NCI-H526 (cell line): ENCODE data around the gene CFC1B.
"Not testable (repeated sequence)": the region's sequence is repeated elsewhere in the genome, so short reads cannot be mapped to it uniquely, and the experiment has no call there.

Source experiments
- DNase-seq, 2 experiments: peaks; one replicate each; lab custom pipeline; 2025; lab: John Stamatoyannopoulos, UW

Gene CFC1B

DNA sequence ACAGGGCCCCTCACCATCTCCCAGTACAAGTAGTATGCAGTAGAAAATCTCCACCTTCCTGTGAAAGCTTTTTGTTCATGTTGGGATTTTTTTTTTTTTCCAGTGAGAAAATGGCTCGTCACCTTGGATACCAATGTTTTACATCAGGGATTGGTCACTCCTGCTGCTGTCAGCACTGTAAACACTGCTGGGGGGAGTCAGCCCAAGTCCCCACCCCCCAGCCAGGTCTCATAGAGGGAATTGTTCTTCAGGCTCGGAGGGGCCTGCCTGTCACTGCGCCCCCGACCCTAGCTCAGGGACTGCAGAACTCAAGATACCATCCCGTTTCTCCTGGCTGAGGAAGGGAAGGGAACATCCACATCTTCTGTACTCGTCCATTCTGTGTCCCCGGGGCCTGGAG lies at the start of gene CFC1B:
TSS of gene CFC1B (plus strand) at position 231 of the 400 bp plus-strand sequence. CDS start 263 bp downstream, outside the sequence.
- not testable (repeated sequence) for DNase-seq

DNA sequence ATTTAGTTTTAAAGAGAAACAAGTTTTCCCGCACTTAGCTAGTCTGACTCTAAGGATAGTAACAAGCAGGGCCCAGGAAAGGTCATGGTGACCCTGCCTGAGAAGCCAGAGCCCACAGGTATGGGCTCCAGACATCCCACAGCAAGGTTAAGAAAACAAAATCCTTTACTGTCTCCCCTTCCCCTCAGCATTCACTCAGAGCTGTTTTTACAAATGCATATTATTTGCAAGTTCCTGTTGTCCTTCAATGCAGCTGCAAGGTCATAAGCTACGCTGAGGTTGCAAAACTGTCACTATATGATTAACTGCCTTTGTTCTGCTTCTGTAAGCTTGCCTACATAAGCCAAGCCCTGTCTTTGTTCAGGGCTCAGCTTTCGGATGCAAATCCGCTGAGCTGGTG lies 29.9 kb upstream of the CFC1B start:
- DNase-seq: not testable (repeated sequence)

DNA sequence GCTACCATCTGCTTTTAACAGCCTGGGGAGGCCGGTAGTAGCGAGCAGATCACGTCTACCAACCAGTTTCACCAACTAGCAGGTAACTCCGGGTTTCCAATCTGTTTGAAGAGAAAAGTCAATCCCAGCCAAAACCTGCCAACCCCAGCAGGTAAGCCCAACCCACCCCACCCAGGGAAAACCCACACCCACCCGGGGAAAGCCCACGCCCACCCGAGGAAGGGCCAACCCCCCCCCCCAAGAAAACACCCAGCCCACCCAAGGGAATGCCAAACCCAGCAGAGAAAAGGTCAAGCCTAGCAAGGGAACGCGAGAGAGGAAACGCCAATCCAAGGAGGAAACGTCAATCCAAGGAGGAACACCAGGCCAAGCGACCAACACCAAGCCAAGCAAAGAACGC lies 11.8 kb upstream of the CFC1B start, which contains the start of gene POTEI:
TSS of gene POTEI (minus strand) at position 101 of the 400 bp plus-strand sequence. CDS start at position 8, 93 bp downstream.
- not testable (repeated sequence) for DNase-seq

DNA sequence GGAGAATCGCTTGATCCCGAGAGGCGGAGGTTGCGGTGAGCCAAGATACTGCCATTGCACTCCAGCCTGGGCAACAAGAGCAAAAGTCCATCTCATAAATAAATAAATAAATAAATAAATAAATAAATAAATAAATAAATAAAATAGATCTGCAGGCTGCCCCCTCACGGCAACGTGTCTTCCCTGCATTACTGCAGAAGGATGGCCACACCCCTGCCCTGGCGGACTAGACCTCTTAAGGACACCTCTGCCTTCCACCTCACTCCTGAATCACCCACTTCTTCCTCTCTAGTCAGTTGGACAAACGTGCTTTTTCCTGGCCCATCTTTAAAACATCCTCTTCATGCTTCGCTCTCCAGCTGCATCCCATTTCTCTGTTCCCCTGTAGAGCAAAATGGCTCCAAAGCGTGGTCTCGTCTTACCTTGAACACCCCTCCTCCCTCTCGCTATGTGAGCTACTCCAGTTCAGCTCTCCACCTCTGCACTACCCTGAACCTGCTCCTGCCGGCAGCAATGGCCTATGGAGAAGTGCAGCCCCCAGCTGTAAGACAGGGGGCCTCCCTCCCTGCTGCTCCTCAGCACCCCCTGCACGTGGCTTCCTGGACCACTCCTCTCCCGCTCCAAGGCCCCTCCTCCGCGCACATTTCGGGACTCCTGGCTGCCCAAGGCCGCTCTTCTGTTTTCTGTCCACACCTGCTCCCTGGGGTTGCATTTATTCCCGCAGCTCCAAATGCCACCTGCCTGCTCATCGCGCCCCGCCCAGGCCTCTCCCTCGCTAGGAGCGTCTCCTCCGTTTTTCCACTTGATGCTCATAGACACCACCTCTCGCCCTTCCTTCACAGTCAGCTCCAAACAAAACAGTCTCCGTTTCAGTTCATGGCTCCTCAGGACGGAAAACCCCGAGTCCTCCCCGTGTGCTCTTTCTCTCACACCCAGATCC lies 9.9 kb upstream of the CFC1B start:
- DNase-seq: not testable (repeated sequence)

DNA sequence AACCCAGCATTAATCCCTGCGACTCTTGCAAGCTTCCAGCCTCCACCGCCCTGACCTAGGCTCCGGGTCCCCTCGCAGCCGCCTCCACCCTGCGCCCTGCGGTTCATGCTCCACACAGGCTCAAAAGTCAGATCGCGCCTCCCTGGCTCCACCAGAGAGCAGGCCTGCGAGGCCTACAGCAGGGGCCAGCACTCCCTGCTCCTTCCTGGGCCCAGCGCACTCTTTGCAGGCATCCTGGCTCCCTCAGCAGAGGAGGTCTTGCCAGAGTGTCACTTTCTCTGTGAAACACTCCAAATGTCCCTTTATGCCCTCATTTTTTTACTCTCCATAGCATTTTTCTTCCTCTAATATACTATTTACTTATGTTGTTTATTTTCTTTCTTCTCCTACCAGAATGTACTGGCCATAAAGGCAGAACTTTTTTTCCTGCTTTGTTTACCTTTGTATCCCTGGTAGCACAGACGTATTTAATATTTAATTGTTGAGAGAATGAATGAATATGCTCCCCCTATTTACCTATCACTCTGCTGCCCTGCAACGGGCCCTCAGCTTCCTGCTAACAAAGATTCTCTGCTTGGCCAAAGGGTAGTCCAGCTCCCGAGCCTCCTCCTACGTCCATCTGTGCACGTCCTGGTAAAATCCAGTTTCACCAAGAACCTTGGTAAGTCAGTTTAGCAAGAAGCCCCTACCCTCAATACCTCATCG lies 9.1 kb upstream of the CFC1B start:
- DNase-seq: not testable (repeated sequence)

DNA sequence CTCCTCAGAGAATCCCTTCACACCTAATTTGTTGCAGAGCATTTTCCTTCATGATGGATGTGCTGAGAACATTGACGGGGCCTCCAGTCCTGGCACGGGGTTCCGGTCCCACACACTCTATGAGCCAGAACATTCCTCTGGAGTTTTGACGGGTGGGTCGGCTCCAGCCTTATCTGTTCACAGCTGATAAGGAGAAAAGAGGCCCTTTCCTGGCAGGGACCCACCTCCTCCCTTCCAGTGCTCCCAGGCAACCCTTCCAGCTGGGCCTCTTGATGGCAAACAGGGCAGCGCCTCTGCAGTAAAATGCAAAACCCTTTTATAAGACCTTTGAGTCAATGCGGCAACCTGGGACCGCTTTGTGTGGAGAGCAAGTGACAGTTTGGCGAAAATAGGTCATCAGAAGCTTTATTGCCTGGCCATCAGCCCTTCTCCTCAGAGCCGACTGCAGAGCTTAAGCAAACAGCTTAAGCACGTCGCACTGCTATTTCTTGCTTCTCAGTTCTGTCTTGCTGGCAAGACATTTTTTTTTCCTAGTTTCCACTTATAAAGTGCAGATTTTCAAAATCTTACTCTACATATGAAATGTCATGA lies 2.4 kb upstream of the CFC1B start:
- not testable (repeated sequence) for DNase-seq

DNA sequence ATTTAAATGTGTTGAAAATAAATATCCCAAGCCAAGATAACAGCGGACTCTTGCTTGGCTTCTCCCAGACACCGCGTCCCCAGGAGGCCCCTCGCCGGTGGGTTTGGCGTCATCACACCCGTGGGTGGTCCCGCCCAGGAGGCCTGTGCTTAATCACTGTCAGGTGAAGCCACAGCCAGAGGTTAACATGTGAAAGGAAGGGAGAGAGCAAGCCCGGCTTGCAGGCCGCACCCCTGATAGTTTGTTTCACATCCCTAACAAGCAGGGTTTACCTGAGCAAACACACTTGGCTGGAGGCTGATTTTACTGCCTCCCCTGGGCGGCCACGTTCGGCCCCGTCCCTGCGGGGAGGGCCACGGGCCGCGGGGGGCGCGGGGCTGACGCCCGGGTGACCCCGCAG lies 1.4 kb downstream of the CFC1B start:
- not testable (repeated sequence) for DNase-seq

DNA sequence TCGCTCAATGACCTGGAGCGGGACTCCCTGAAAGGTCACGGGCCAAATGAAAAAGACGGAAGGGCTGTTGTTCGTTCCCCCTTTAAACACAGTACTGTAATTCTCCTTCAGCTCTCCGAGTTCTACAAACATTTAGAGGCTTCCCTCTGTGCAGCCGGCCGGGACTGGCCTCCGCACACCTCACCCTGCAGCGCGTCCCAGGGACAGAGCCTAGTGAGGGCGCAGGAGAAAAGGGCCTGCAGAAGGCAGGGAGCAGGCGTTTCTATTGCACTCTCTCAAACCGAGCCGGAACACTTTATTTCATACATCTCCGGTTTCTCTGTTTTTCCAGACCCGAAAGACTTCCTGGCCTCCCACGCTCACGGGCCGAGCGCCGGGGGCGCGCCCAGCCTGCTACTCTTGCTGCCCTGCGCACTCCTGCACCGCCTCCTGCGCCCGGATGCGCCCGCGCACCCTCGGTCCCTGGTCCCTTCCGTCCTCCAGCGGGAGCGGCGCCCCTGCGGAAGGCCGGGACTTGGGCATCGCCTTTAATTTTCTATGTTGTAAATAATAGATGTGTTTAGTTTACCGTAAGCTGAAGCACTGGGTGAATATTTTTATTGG lies 6.4 kb downstream of the CFC1B start:
- DNase-seq: not testable (repeated sequence)

DNA sequence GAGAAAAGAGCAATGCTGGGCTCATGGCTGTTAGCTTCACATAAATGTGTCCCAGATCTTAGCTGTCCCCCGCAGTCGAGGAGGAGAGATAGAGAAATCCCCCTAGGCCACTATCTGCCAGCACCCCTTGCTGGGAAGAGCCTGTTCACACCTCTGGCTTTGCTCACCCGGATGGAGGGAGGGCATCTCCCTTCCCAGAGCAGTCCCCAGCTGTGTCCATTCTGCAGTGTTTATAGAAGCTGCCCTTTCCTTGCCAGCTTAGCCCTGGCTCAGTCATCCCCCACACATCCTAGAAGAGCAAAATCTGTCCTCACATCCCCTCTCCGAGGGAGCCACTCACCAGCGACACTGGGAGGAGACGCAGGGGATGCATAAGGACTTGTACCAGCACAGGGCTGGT lies 8.5 kb downstream of the CFC1B start:
- DNase-seq: not testable (repeated sequence)

DNA sequence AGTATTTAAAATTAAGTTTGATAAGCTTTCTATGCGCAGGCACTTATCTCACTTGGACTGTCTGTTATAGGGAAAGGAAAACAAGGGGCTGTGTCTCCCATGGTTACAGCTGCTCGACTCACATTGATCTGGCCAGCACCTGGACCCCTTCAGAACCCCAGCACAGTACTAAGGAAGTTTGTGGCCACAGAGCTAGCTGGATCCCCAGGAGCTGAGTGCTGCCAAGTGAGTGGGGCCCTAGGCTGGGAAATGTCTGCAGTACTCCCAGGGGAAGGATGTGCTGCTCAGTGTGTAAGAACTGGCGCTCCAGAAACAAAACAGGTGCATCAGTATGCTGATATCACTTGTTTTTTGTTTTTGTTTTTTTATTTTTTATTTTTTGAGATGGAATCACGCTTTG lies 9.2 kb downstream of the CFC1B start:
- not testable (repeated sequence) for DNase-seq

DNA sequence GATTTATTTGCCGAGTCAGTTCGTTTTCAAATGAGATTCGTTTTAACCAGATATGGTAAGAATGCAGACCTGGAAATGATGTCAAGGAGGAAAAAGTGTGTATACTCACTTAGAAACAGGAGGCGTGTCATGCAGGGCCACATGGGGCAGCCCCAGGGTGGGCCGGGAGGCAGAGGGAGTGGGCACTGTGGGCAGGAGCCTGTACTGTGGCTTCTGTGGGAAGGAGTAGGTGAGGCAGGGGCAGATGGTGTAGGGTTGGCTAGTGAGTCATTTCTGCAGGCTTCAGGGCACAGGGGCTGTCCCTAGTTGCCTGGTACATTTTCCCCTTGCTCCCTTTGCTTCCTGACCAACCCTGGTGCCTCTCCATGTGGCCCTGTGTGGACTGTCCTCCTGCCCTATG lies 10.2 kb downstream of the CFC1B start:
- DNase-seq: not testable (repeated sequence)

DNA sequence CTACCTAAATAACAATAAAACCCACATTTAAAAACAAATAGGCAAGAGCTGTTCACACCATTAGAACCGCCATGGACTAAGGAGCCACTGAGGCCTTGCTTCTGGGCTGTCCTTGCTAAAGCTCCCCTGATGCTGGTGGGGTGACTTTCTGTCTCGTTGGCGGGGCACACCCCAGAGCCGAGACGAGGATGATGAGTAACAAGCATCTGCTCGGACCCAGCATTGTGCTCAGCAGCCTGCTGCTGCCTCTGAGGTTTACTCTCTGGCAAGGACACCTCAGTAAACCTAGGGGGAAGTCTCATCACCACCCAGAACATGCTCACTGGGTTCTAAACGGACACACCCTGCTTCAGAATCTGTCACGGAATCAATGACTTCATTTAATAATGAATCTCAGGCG lies 10.7 kb downstream of the CFC1B start:
- DNase-seq: not testable (repeated sequence)

DNA sequence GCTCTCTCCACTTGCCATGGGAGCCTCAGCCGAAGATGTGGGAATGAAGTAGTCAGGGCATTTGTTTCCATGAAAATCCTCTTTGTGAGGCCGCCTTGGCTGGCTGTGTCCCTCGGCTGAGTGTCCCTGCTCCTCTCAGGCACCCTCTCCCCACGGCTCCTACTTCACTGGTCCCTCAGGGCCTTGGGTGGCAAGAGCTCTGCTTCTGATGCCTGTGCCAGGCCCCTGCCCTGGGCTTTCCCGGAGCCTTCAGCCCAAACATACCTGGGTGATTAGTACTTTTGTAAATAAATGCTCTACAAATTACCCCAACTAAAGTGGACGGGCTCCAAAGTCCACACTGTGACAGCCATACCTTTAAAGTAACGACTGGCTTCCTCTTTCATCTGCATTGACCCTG lies 15.6 kb downstream of the CFC1B start:
- not testable (repeated sequence) for DNase-seq

DNA sequence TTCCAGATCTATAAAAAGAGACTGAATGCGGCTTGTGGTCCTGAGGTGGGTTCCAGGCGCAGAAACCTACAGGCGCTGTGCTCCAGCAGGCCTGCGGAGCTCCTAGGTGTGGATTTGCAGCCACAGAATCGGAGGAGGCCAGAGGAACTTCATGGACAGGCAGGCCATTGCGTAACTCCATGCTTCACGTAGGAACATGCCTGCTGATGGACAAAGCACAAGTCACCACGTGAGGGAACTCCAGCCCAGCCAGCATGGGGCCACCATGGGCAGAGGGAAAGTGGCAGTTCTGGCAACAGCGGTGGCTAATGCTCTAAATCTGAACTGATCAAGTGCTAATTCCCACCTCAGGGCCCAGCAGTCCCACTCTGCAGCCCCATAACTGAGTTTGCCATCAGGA lies 17.2 kb downstream of the CFC1B start:
- not testable (repeated sequence) for DNase-seq

DNA sequence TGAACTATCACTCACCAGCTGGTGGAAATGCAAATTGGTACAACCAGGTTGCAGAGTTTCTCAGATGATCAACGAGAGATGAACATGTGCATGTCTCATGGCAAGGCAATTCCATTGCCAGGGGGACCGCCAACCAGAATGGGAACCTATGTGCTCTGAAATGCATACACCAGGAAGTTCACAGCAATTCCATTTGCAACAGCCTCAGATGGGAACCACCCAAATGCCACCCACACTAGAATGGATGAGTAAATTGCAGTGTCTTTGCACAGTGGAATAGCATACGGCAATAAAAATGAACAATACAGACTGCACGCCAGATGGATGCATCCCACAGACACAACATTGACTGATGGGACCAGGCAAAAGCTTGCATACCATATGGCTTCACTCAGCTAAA lies 21.8 kb downstream of the CFC1B start:
- DNase-seq: not testable (repeated sequence)

DNA sequence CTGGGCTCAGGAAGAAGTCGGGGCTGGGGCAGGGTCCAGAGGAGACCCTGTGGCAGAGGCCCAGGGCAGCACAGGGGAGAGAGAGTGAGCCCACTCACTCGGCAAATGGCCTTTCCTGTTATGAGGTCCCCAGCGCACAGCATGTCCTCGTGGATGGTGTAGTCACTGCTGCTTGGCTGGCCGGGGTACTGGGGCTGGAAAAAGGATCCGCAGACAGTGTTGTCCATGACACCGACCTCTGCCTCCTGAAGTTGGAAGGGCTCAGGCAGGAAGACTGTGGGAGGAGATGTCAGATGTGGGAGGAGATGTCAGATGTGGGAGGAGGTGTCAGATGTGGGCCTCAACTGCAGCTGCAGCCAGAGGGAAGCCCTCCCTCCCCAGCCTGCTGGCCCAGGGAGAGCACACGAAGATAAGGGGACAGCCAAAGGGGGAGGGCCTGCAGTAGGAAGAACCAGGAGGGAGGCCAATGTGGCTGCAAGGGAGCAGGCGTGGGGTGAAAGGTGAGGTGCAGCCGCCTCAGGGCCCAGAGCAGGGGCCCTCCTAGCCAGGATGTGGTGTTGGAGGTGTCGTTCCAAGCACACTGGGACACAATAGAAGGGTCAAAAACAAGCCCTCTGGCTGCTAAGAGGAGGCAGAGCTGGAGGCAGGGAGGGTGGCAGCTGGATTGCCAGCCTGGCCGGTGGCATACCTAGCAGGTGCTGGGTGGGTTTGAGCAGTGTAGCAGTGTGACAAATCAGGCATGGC lies 22.9 kb downstream of the CFC1B start:
- DNase-seq: not testable (repeated sequence)

DNA sequence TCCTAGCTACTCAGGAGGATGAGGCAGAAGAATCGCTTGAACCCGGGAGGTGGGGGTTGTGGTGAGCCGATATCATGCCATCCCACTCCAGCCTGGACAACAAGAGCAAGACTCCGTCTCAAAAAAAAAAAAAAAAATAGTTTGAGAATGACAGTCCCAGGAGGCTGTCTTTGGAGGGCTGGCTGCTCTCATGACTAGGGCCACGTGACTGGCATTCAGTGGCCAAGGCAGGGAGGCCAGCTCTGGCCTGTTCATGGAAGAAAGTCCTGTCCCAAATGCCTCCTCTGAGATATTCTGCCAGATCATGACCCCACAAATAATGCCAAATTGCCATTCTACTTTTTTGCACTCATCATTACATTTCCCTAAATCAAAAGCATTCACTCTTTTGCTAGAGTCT lies 24.0 kb downstream of the CFC1B start:
- DNase-seq: not testable (repeated sequence)

DNA sequence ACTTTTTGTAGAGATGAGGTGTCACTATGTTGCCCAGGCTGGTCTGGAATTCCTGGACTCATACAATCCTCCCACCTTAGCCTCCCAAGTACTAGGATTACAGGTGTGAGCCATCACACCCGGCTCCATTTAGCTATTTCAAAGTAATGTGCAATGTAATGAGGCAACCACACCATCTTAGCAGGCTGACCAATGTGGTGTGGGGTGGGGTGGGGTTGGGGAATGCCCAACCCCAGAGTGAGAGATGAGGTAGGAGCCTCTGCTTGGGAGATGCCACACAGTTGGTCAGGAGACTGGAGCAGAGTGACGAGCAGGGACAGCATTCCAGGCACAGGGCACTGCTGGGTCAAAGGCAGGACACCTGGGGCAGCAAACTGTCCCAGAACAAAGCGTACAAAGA lies 27.4 kb downstream of the CFC1B start:
- not testable (repeated sequence) for DNase-seq

DNA sequence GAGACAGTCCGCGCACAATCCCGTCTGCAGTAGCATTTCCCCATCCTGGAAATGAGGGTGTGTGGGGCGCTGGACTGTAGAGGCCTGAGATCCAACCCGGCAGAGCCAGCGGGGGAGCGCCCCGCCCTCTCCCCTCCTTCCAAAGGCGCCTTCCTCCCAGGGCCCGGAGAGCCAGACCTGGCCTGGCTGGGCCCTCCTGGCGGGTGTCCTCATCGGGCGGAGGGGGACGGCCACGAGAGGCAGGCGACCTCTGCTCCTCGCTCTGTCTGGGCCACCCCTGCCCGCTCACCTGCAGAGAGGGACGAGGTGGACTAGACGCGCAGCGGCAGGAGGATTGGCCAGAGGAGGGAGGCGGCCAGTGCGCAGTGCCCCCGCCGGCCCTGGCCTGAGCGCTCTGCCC lies 28.5 kb downstream of the CFC1B start:
- not testable (repeated sequence) for DNase-seq

DNA sequence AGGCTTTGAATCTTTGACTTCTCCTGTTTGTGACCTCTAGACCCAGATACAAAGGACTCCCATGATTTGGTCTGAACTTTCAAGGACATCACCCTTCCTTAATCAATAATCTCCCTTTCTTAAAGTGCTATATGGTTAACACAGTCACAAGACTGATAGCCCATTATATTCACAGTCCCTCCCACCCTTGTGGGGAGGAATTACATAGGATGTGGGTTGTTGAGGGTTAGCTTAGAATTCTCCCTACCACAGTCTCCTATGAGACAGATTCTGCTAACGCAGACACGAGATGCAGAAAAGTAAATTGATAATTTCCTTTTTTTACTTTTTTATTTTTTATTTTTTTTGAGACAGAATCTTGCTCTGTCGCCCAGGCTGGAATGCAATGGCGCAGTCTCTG lies 33.2 kb downstream of the CFC1B start:
- not testable (repeated sequence) for DNase-seq

DNA sequence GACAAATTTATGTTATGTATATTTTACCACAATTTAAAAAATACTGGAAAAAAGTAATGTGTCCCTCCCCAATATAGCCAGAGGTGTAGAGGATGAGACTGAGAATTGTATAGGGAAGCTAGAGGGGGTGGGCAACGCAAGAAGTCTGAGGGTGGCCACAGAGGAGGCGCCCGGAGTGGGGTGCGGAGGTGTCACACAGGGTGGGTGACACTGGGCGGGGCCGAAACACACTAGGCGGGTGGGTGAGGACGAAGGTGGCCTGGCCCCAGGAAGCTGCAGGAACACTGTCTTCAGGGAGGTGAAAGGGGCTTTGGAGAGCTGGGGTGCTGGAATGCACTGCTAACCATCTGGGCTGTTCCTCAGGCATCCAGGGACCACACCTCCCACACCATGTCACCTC lies 35.4 kb downstream of the CFC1B start:
- not testable (repeated sequence) for DNase-seq
